Ovary (tissue), 10 donors: Measurements from ENCODE around the gene RFC3. TPM values are rescaled to one million over a fixed set of nuclear protein-coding genes. Genes with fewer than 3 reads are reported as not detected.

Source experiments
- DNase-seq, 5 donors: peaks; one replicate each; pipeline ENCODE4 v3.0.0-alpha.2; 2019 to 2020
- H3K27ac ChIP-seq, 2 donors: fragments of 200-600 bp; one replicate each; pipeline versions ENCODE4 v1.5.1 to v1.8.0; 2019 to 2022
- H3K27me3 ChIP-seq: fragments of 200-600 bp; one replicate; pipeline ENCODE4 v1.8.0; 2022
- H3K36me3 ChIP-seq: fragments of 200-600 bp; sonication (generic); one replicate; pipeline ENCODE4 v1.5.1; 2019
- H3K4me1 ChIP-seq: one replicate; pipeline ENCODE4 v1.8.1; 2013; ENCODE audit warnings: mild to moderate bottlenecking, moderate library complexity; ENCODE audit not compliant: insufficient read depth
- H3K4me3 ChIP-seq: fragments of 200-600 bp; sonication (generic); one replicate; pipeline ENCODE4 v1.5.1; 2017
- H3K9me3 ChIP-seq, 2 donors: fragments of 200-600 bp in 1 of 2; sonication (generic) in 1 of 2; one replicate each; pipeline versions ENCODE4 v1.5.1 to v1.8.1; 2013 to 2019; ENCODE audit warnings: mild to moderate bottlenecking in 1 of 2, moderate library complexity in 1 of 2
- CTCF ChIP-seq, 3 donors: fragments of 450-650 bp in 2 of 3; fragments of 200-600 bp in 1 of 3; IDR thresholded peaks; one replicate each; pipeline versions ENCODE4 v1.5.1 to v1.8.0; 2016 to 2022; ENCODE audit warnings: antibody characterized with exemption in 3 of 3, mild to moderate bottlenecking in 1 of 3
- EP300 ChIP-seq: sonication (generic); formaldehyde crosslinking; IDR thresholded peaks from one replicate; pipeline ENCODE4 v1.6.1; 2017; ENCODE audit warnings: antibody characterized with exemption
- POLR2A ChIP-seq: fragments of 450-650 bp; IDR thresholded peaks from one replicate; pipeline ENCODE4 v1.6.1; 2017; ENCODE audit warnings: antibody characterized with exemption, mild to moderate bottlenecking, moderate library complexity
- WGBS, 3 donors: extraction: QIAGEN DNeasy Blood & Tissue Kit in 1 of 3; methylation state at CpG; one replicate each; pipeline versions ENCODE4 v1.1.5 to v1.1.7; 2013 to 2017; 5-methylcytosine and 5-hydroxymethylcytosine counted together
- intact Hi-C, 4 donors: fragments of 100-400 bp; cut with DNase I; formaldehyde crosslinking; loops; one replicate each; pipeline versions ENCODE4 v1.11.0 to v1.15.1; 2022 to 2023
- long read RNA-seq, 3 donors: library from polyadenylated mRNA in 2 of 3; unstranded in 2 of 3; transcript quantifications; one replicate each; pipeline ENCODE4 v2.0.0 and lab custom pipeline, GENCODE V29; 2021 to 2026
- polyA plus RNA-seq, 2 donors: library from polyadenylated mRNA; stranded (reverse); fragments of 200-250 nt in 1 of 2; fragments of 350-450 nt in 1 of 2; fragmentation: Illumina TruSeq in 1 of 2; extraction: RNeasy Lipid Tissue Mini Kit (QIAGEN cat#74804) in 1 of 2; gene quantifications; one replicate each; pipeline ENCODE4 v1.2.3, GENCODE V29; 2013 to 2014
- total RNA-seq, 7 donors: library from RNA; depleted of rRNA in 2 of 7; stranded (reverse); fragments of >200 nt in 2 of 7; fragmentation: NEBNext Ultra II Directional in 3 of 7; extraction: Animal tissue kit (Norgen Biotek cat#: 25700) in 3 of 7; gene quantifications; one replicate each; pipeline versions ENCODE4 v1.1.0 to v1.2.4, GENCODE V29; 2016 to 2023
- donor health status: DM: no; HTN: no; CAD: no; lungs with moderate emphysema.
- donor health status: DM: no; HTN: no; CAD: no.
- donor health status: Bipolar disorder and iron deficiency.
- donor health status: DM: yes; HTN: yes; CAD: no.
- donor health status: DM: no; HTN: no; CAD: no.
- donor health status: DM: yes; HTN: yes; CAD: no.

The RFC3 gene
- total RNA-seq (1 to 10 TPM; 6.9 to 9.4 (median 7.6) TPM), polyA plus RNA-seq (1 to 10 TPM; 6.9 to 7.1 TPM)
- long read RNA-seq, donor 1, transcript RFC3-201 (9 exons, 2,402 nt), result major isoform, 11 of 20 reads
- long read RNA-seq, donor 1, partial matches to known transcripts, result 4 of 20 reads
- long read RNA-seq, donor 1, other reads (novel, unspliced or antisense), result 5 of 20 reads
- long read RNA-seq, donor 2, transcript RFC3-201 (9 exons, 2,402 nt), result major isoform, 28 of 43 reads
- long read RNA-seq, donor 2, partial matches to known transcripts, result 13 of 43 reads
- long read RNA-seq, donor 2, other reads (novel, unspliced or antisense), result 0 of 43 reads
- long read RNA-seq, donor 3, transcript RFC3-201 (9 exons, 2,402 nt), result major isoform, 15 of 15 reads
- long read RNA-seq, donor 3, partial matches to known transcripts, result 0 of 15 reads
- long read RNA-seq, donor 3, other reads (novel, unspliced or antisense), result 0 of 15 reads

- TF ChIP-seq CTCF (IDR thresholded peaks at IDR 0.05), result peak in 1 of 3 donors; percentile 23
- no peak for TF ChIP-seq POLR2A
- Histone ChIP-seq H3K27ac (peak within 1 kb of the TSS in 1 of 2 donors; percentile 21), H3K36me3 (no peaks in the 10 kb centered on the region), H3K4me3 (peak within 1 kb of the TSS; percentile 80), H3K27me3 (no peaks in the 10 kb centered on the region), H3K9me3 (no peaks in the 10 kb centered on the region), H3K4me1 (peaks cover 4% of the 10 kb centered on the region)
- DNase-seq, result peak; percentile 89 to 96 (median 93)
- 0% methylated on average over 50 of the region's 50 CpGs for WGBS, 3 donors
- intact Hi-C loops, result no loop called here
Measured at GRCh38 chr13:33817901-33818706, at the start of gene RFC3. Gene RFC3 (plus strand): TSS chr13:33818149. CDS start chr13:33818179, 30 bp downstream.

- Histone ChIP-seq H3K9me3 (no peaks in the 10 kb centered on the region), H3K4me1 (no peaks in the 10 kb centered on the region), H3K27me3 (no peaks in the 10 kb centered on the region), H3K27ac (no peak overlapping the region), H3K36me3 (no peaks in the 10 kb centered on the region), H3K4me3 (no peak overlapping the region)
- intact Hi-C loops, result no loop called here
- WGBS, 3 donors, result 44 to 66% (median 64%) methylated on average over 2 of the region's 2 CpGs
- no peak for DNase-seq
- TF ChIP-seq EP300, result no peak
- no peak for TF ChIP-seq POLR2A
- no peak for TF ChIP-seq CTCF (IDR thresholded peaks at IDR 0.05)
Measured at GRCh38 chr13:33771296-33771695, 46.7 kb upstream of the RFC3 start.

- no peaks in the 10 kb centered on the region for H3K36me3 ChIP-seq
- TF ChIP-seq EP300 (no peak), POLR2A (no peak), CTCF (IDR thresholded peaks at IDR 0.05) (no peak)
- H3K4me3 ChIP-seq, result no peak overlapping the region
- intact Hi-C loops, result no loop called here
- DNase-seq, result no peak
- H3K4me1 ChIP-seq, result no peaks in the 10 kb centered on the region
- no peak overlapping the region for H3K27ac ChIP-seq
- WGBS, 3 donors, result 66 to 87% (median 83%) methylated on average over 5 of the region's 5 CpGs
- H3K9me3 ChIP-seq, result no peaks in the 10 kb centered on the region
- H3K27me3 ChIP-seq, result no peaks in the 10 kb centered on the region
Measured at GRCh38 chr13:33773790-33774462, 44.0 kb upstream of the RFC3 start.

- H3K4me3 ChIP-seq, result no peak overlapping the region
- H3K4me1 ChIP-seq, result no peaks in the 10 kb centered on the region
- TF ChIP-seq POLR2A (no peak), CTCF (IDR thresholded peaks at IDR 0.05) (no peak), EP300 (no peak)
- no peak for DNase-seq
- H3K27ac ChIP-seq, result no peak overlapping the region
- 54 to 62% (median 57%) methylated on average over 2 of the region's 2 CpGs for WGBS, 3 donors
- H3K36me3 ChIP-seq, result no peaks in the 10 kb centered on the region
- intact Hi-C loops, result no loop called here
- H3K27me3 ChIP-seq, result no peaks in the 10 kb centered on the region
- H3K9me3 ChIP-seq, result no peaks in the 10 kb centered on the region
Measured at GRCh38 chr13:33775339-33776108, 42.4 kb upstream of the RFC3 start.
